Measurements from ENCODE around the gene FOSL2.

Gene FOSL2

GRCh38 chr2:28412625-28413151 is 20.0 kb downstream of the FOSL2 start:
- no peak for DNase-seq (ENCODE audit: low read depth)

- no peak for DNase-seq (ENCODE audit: low read depth)
Observed at GRCh38 chr2:28413152-28413898, 20.7 kb downstream of the FOSL2 start.

- no peak for DNase-seq (ENCODE audit: low read depth)
Observed at GRCh38 chr2:28413899-28414295, 21.2 kb downstream of the FOSL2 start.

GRCh38 chr2:28414583-28414982 is 21.9 kb downstream of the FOSL2 start:
- no peak for DNase-seq (ENCODE audit: low read depth)

GRCh38 chr2:28415010-28415409 is 22.4 kb downstream of the FOSL2 start:
- no peak for DNase-seq (ENCODE audit: low read depth)

GRCh38 chr2:28415715-28416114 is 23.1 kb downstream of the FOSL2 start:
- DNase-seq (ENCODE audit: low read depth), result no peak

- DNase-seq (ENCODE audit: low read depth), result no peak
Observed at GRCh38 chr2:28419003-28419402, 26.3 kb downstream of the FOSL2 start.

GRCh38 chr2:28419443-28420270 is 27.0 kb downstream of the FOSL2 start:
- no peak for DNase-seq (ENCODE audit: low read depth)

- DNase-seq (ENCODE audit: low read depth), result no peak
Observed at GRCh38 chr2:28420722-28421121, 28.1 kb downstream of the FOSL2 start.

- no peak for DNase-seq (ENCODE audit: low read depth)
Observed at GRCh38 chr2:28422908-28423741, 30.5 kb downstream of the FOSL2 start.

GRCh38 chr2:28423856-28424605 is 31.4 kb downstream of the FOSL2 start:
- DNase-seq (ENCODE audit: low read depth), result no peak

- no peak for DNase-seq (ENCODE audit: low read depth)
Observed at GRCh38 chr2:28424799-28425463, 32.3 kb downstream of the FOSL2 start.

- DNase-seq (ENCODE audit: low read depth), result no peak
Observed at GRCh38 chr2:28425464-28425835, 32.8 kb downstream of the FOSL2 start.

GRCh38 chr2:28427741-28428415 is 35.2 kb downstream of the FOSL2 start:
- no peak for DNase-seq (ENCODE audit: low read depth)

- no peak for DNase-seq (ENCODE audit: low read depth)
Observed at GRCh38 chr2:28428486-28428885, 35.8 kb downstream of the FOSL2 start.

- DNase-seq (ENCODE audit: low read depth), result no peak
Observed at GRCh38 chr2:28429636-28430376, 37.1 kb downstream of the FOSL2 start.

- no peak for DNase-seq (ENCODE audit: low read depth)
Observed at GRCh38 chr2:28430377-28430765, 37.7 kb downstream of the FOSL2 start.

GRCh38 chr2:28430788-28431418 is 38.2 kb downstream of the FOSL2 start:
- no peak for DNase-seq (ENCODE audit: low read depth)

GRCh38 chr2:28431741-28432140 is 39.1 kb downstream of the FOSL2 start:
- DNase-seq (ENCODE audit: low read depth), result no peak

Data from GM04504 (cell line).